GM18868 (cell line): Measurements from ENCODE around the gene SCAPER.
A peak's percentile ranks its signal among the peaks of the same experiment; 100 is the strongest.

Experiments
- ATAC-seq: cut with Tn5 transposase; IDR thresholded peaks from one replicate; pipeline ENCODE4 v1.9.1; 2021; ENCODE audit warnings: mild to moderate bottlenecking, moderate library complexity; ENCODE audit not compliant: unreplicated experiment

The SCAPER gene

GRCh38 chr15:76905013-76905839 is at the start of gene SCAPER:
Gene SCAPER, minus strand, starts transcription at chr15:76905340. Its CDS starts 21,523 bp downstream, at chr15:76883817.
- peak; percentile 84 for ATAC-seq

GRCh38 chr15:76954744-76955143 is 49.6 kb upstream of the SCAPER start:
- ATAC-seq = no peak

GRCh38 chr15:76953913-76954312 is 48.8 kb upstream of the SCAPER start:
- no peak for ATAC-seq

- ATAC-seq = no peak
Observed at GRCh38 chr15:76951220-76951619, 46.1 kb upstream of the SCAPER start.

GRCh38 chr15:76947454-76947853 is 42.3 kb upstream of the SCAPER start:
- no peak for ATAC-seq

- no peak for ATAC-seq
Observed at GRCh38 chr15:76945494-76946093, 40.5 kb upstream of the SCAPER start.

- ATAC-seq = no peak
Observed at GRCh38 chr15:76942331-76942730, 37.2 kb upstream of the SCAPER start.

- no peak for ATAC-seq
Observed at GRCh38 chr15:76941636-76942035, 36.5 kb upstream of the SCAPER start.

GRCh38 chr15:76939715-76940114 is 34.6 kb upstream of the SCAPER start:
- no peak for ATAC-seq

GRCh38 chr15:76938752-76939151 is 33.6 kb upstream of the SCAPER start:
- ATAC-seq = no peak

- ATAC-seq = no peak
Observed at GRCh38 chr15:76936671-76937070, 31.5 kb upstream of the SCAPER start.

- peak; percentile 31 for ATAC-seq
Observed at GRCh38 chr15:76935620-76936019, 30.5 kb upstream of the SCAPER start.

GRCh38 chr15:76932135-76932966 is 27.2 kb upstream of the SCAPER start:
- ATAC-seq = no peak

- peak; percentile 97 for ATAC-seq
Observed at GRCh38 chr15:76931397-76932134, 26.4 kb upstream of the SCAPER start, which contains the start of gene RCN2. Gene RCN2, plus strand, starts transcription at chr15:76931749. Its CDS starts 93 bp downstream, at chr15:76931842.

- ATAC-seq = no peak
Observed at GRCh38 chr15:76930831-76931396, 25.8 kb upstream of the SCAPER start.

- ATAC-seq = no peak
Observed at GRCh38 chr15:76929011-76929760, 24.0 kb upstream of the SCAPER start.

- ATAC-seq = no peak
Observed at GRCh38 chr15:76928201-76928600, 23.1 kb upstream of the SCAPER start.

GRCh38 chr15:76916369-76916768 is 11.2 kb upstream of the SCAPER start:
- ATAC-seq = no peak

- ATAC-seq = no peak
Observed at GRCh38 chr15:76913737-76914136, 8.6 kb upstream of the SCAPER start.

GRCh38 chr15:76912430-76912829 is 7.3 kb upstream of the SCAPER start:
- ATAC-seq = no peak
